ENCODE data around the gene SLC38A10. TPM values are rescaled to one million over a fixed set of nuclear protein-coding genes. Genes with fewer than 3 reads are reported as not detected.

The SLC38A10 gene
- polyA plus RNA-seq, 1 donor (not counting 4 experiments of a cell fraction or from before 2014, with no cell fraction given), result 16.8 TPM

DNA sequence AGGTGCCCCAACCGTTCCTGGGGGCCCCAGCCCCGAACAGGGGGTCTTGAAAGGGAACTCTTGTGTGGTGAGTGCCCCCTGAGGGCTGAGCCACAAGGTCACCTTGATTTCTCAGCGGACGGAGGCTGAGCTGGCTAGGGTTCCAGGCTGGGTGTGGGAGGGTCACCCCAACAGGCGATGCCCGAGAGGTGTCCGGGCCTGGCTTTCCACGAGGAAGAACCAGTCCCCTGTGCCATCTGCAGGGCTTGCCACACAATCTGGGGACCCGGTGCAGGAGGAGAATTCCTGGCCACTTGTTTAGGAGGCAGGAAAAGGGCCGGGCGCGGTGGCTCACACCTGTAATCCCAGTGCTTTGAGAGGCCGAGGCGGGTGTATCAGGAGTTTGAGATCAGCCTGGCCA lies 16.8 kb upstream of the SLC38A10 start:
- H3K27me3 ChIP-seq (ENCODE audit: control insufficient read depth, extremely low read depth, insufficient read depth, low read length), result peaks cover 12% of the 10 kb centered on the region
- no peak for FAIRE-seq

DNA sequence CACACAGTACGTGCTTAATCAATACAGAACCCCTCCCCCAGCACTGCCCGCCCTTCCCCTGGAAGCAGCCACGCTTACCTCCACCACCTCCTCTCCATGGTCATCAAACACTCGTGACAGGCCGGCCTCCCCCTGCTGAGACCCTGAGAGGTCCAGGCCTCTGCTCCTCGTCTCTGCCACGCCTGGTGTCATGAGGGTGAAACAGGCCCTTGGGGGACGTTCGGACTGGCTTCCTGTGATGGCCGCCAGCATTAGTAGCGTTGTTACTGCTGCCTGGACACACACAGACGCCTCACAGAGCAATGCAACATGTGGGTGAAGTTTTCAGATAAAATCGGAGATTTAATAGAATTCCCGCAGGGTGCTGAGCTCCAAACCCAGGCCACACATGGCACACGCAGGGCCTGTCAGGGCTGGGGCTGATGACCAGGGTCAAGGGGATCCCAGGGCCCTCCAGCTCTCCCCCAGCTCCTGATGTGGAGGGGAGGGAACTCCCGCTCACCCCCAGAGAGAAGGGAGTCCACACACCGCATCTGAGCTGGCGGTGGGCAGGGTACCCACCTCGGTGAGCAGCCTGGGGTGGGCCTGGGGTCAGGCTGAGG lies 15.9 kb upstream of the SLC38A10 start:
- H3K4me2 ChIP-seq (ENCODE audit: control insufficient read depth, extremely low read depth, insufficient read depth, low read depth, low read length), result no peak overlapping the region
- no peaks in the 10 kb centered on the region for H4K20me1 ChIP-seq (ENCODE audit: control insufficient read depth, extremely low read depth, insufficient read depth, low read length)
- no peaks in the 10 kb centered on the region for H3K79me2 ChIP-seq (ENCODE audit: control insufficient read depth, insufficient read depth, low read length)
- no peak overlapping the region for H3K9ac ChIP-seq (ENCODE audit: control insufficient read depth, extremely low read depth, insufficient read depth, low read length)
- peaks cover 18% of the 10 kb centered on the region for H3K4me1 ChIP-seq (ENCODE audit: control insufficient read depth, extremely low read depth, insufficient read depth, low read length)
- no peaks in the 10 kb centered on the region for H3K9me3 ChIP-seq (ENCODE audit: control insufficient read depth, low read depth, low read length)
- FAIRE-seq (no peak), DNase-seq (ENCODE audit: low read depth, low spot score) (no peak)
- no peaks in the 10 kb centered on the region for H3K36me3 ChIP-seq (ENCODE audit: control insufficient read depth in 2 of 2, extremely low read depth in 1 of 2, insufficient read depth in 2 of 2, low read length in 2 of 2)
- no peak overlapping the region for H3K27ac ChIP-seq (ENCODE audit: control insufficient read depth, insufficient read depth, low read length)
- peaks cover 12% of the 10 kb centered on the region for H3K27me3 ChIP-seq (ENCODE audit: control insufficient read depth, extremely low read depth, insufficient read depth, low read length)
- dilution Hi-C loops (cut with MboI; ENCODE audit: extremely low pct_ligation_motif_present, low sequenced_read_pairs), result no loop called here
- H3K4me3 ChIP-seq (ENCODE audit: control insufficient read depth in 2 of 3, extremely low read depth in 1 of 3, insufficient read depth in 2 of 3, low read depth in 1 of 3, low read length in 3 of 3), result no peak overlapping the region
- TF ChIP-seq CTCF (optimal IDR thresholded peaks at IDR 0.05 in 1 of 3, IDR thresholded peaks at IDR 0.05 in 1 of 3, conservative IDR thresholded peaks at IDR 0.05 in 1 of 3; ENCODE audit: extremely low read depth in 1 of 3, insufficient read depth in 2 of 3, low read length in 3 of 3) (no peak), EZH2 (IDR thresholded peaks at IDR 0.05; ENCODE audit: low read length) (no peak)
- H2AFZ ChIP-seq (ENCODE audit: control insufficient read depth, low read length), result no peak overlapping the region
- H3K9me1 ChIP-seq (ENCODE audit: control insufficient read depth, extremely low read depth, insufficient read depth, low read length), result no peaks in the 10 kb centered on the region

More for the DNA sequence above, 16.8 kb upstream of the SLC38A10 start:
- Histone ChIP-seq H3K9me3 (ENCODE audit: control insufficient read depth, low read depth, low read length) (no peaks in the 10 kb centered on the region), H3K9ac (ENCODE audit: control insufficient read depth, extremely low read depth, insufficient read depth, low read length) (no peak overlapping the region), H4K20me1 (ENCODE audit: control insufficient read depth, extremely low read depth, insufficient read depth, low read length) (no peaks in the 10 kb centered on the region), H3K27ac (ENCODE audit: control insufficient read depth, insufficient read depth, low read length) (no peak overlapping the region), H3K79me2 (ENCODE audit: control insufficient read depth, insufficient read depth, low read length) (no peaks in the 10 kb centered on the region), H2AFZ (ENCODE audit: control insufficient read depth, low read length) (no peak overlapping the region), H3K4me2 (ENCODE audit: control insufficient read depth, extremely low read depth, insufficient read depth, low read depth, low read length) (no peak overlapping the region), H3K36me3 (ENCODE audit: control insufficient read depth in 2 of 2, extremely low read depth in 1 of 2, insufficient read depth in 2 of 2, low read length in 2 of 2) (no peaks in the 10 kb centered on the region), H3K9me1 (ENCODE audit: control insufficient read depth, extremely low read depth, insufficient read depth, low read length) (no peaks in the 10 kb centered on the region), H3K4me1 (ENCODE audit: control insufficient read depth, extremely low read depth, insufficient read depth, low read length) (peaks cover 18% of the 10 kb centered on the region), H3K4me3 (ENCODE audit: control insufficient read depth in 2 of 3, extremely low read depth in 1 of 3, insufficient read depth in 2 of 3, low read depth in 1 of 3, low read length in 3 of 3) (no peak overlapping the region)
- dilution Hi-C loops (cut with MboI; ENCODE audit: extremely low pct_ligation_motif_present, low sequenced_read_pairs), result no loop called here
- no peak for DNase-seq (ENCODE audit: low read depth, low spot score)
- TF ChIP-seq EZH2 (IDR thresholded peaks at IDR 0.05; ENCODE audit: low read length) (no peak), CTCF (optimal IDR thresholded peaks at IDR 0.05 in 1 of 3, IDR thresholded peaks at IDR 0.05 in 1 of 3, conservative IDR thresholded peaks at IDR 0.05 in 1 of 3; ENCODE audit: extremely low read depth in 1 of 3, insufficient read depth in 2 of 3, low read length in 3 of 3) (no peak)
